A549 (cell line): ENCODE measurements around the gene RUNDC3A. TPM values are rescaled to one million over a fixed set of nuclear protein-coding genes. Genes with fewer than 3 reads are reported as not detected.

ENCODE experiments used
- ATAC-seq, 2 experiments: fragments of 200-7000 bp in 1 of 2; fragments of >200 bp in 1 of 2; cut with Nextera tagmentation in 1 of 2; cut with Tn5 transposase in 1 of 2; 3 replicates each; pipeline versions ENCODE4 v1.8.0 to v1.9.1; 2018 to 2020; ENCODE audit warnings: mild to moderate bottlenecking in 1 of 2, moderate library complexity in 1 of 2
- CTCF ChIA-PET: fragments of 300-600 bp; sonication (Branson Sonifier 250); formaldehyde crosslinking; extraction: SDS; loops from one replicate; lab custom pipeline; 2021; ENCODE audit warnings: antibody characterized with exemption, inconsistent platforms; lab: Yijun Ruan, JAX
- POLR2A ChIA-PET: fragments of 350-600 bp; formaldehyde crosslinking; extraction: SDS; loops from one replicate; lab custom pipeline; 2021; ENCODE audit warnings: antibody characterized with exemption, inconsistent platforms; lab: Yijun Ruan, JAX
- DNase-seq, 2 experiments: peaks; one replicate each; pipeline versions ENCODE4 v3.0.0 to v3.0.0-alpha.2; 2011 to 2016; ENCODE audit warnings: low read depth in 1 of 2, low spot score in 1 of 2
- FAIRE-seq: peaks from 2 replicates; lab custom pipeline; 2011; peaks lifted over from hg19 to GRCh38; lab: Jason Lieb, UNC
- H3K27ac ChIP-seq, 2 experiments: fragments of >200 bp; sonication (Bioruptor Twin); formaldehyde crosslinking; 3 replicates each; pipeline ENCODE4 v1.5.1; 2016 to 2017
- H3K4me1 ChIP-seq: fragments of >200 bp; sonication (Bioruptor Twin); formaldehyde crosslinking; 3 replicates; pipeline ENCODE4 v1.6.1; 2016
- H3K4me2 ChIP-seq: fragments of >200 bp; sonication (Bioruptor Twin); formaldehyde crosslinking; 3 replicates; pipeline ENCODE4 v1.6.1; 2016
- H3K4me3 ChIP-seq: fragments of >200 bp; sonication (Bioruptor Twin); formaldehyde crosslinking; 3 replicates; pipeline ENCODE4 v1.5.1; 2016
- H3K9me3 ChIP-seq: fragments of >200 bp; sonication (Bioruptor Twin); formaldehyde crosslinking; 3 replicates; pipeline ENCODE4 v1.6.1; 2016
- CBX8 ChIP-seq: fragments of 200-600 bp; sonication (generic); IDR thresholded peaks from 2 replicates; pipeline ENCODE4 v1.6.1; 2016
- EHMT2 ChIP-seq: fragments of 200-600 bp; sonication (generic); IDR thresholded peaks from 2 replicates; pipeline ENCODE4 v1.6.1; 2016; ENCODE audit warnings: antibody characterized with exemption, low read depth, mild to moderate bottlenecking, moderate library complexity
- EP300 ChIP-seq, 2 experiments: fragments of >200 bp; sonication (Bioruptor Twin); formaldehyde crosslinking; IDR thresholded peaks; 2 replicates in 1 of 2; 3 replicates in 1 of 2; pipeline ENCODE4 v1.6.1; 2016 to 2017
- FOXS1 ChIP-seq: fragments of 250-450 bp; sonication (Bioruptor Pico); IDR thresholded peaks from 2 replicates; pipeline ENCODE4 v1.5.0; 2020; ENCODE audit warnings: mild to moderate bottlenecking, moderate library complexity
- HOXB13 ChIP-seq: fragments of 250-450 bp; sonication (Bioruptor Pico); IDR thresholded peaks from 2 replicates; pipeline ENCODE4 v1.5.0; 2020; ENCODE audit warnings: low read depth, mild to moderate bottlenecking, moderate library complexity
- JUN ChIP-seq, 2 experiments: fragments of >200 bp; sonication (Bioruptor Twin); formaldehyde crosslinking; IDR thresholded peaks; 2 replicates in 1 of 2; 3 replicates in 1 of 2; pipeline ENCODE4 v1.6.1; 2016 to 2017
- MAZ ChIP-seq: fragments of 150-350 bp; IDR thresholded peaks from 2 replicates; pipeline ENCODE4 v1.6.1; 2014; ENCODE audit warnings: antibody characterized with exemption, low read depth, low read length, borderline replicate concordance
- RCOR1 ChIP-seq: fragments of 150-350 bp; IDR thresholded peaks from 2 replicates; pipeline ENCODE4 v1.6.1; 2014; ENCODE audit warnings: antibody characterized with exemption, low read length, low read depth
- RFX5 ChIP-seq: fragments of 450-650 bp; IDR thresholded peaks from 2 replicates; pipeline ENCODE4 v1.7.1; 2014; ENCODE audit warnings: antibody characterized with exemption, mild to moderate bottlenecking, moderate library complexity
- SMC3 ChIP-seq: fragments of >200 bp; sonication (Bioruptor Twin); formaldehyde crosslinking; IDR thresholded peaks from 3 replicates; pipeline ENCODE4 v1.6.1; 2018; ENCODE audit warnings: inconsistent platforms
- TP53 ChIP-seq: fragments of 250-450 bp; sonication (Bioruptor Pico); IDR thresholded peaks from 2 replicates; pipeline ENCODE4 v1.5.0; 2021; ENCODE audit warnings: mild to moderate bottlenecking, moderate library complexity
- ZSCAN20 ChIP-seq: fragments of 250-450 bp; sonication (Bioruptor Pico); IDR thresholded peaks from 2 replicates; pipeline ENCODE4 v1.8.0; 2022; ENCODE audit warnings: mild to moderate bottlenecking, moderate library complexity
- WGBS: methylation state at CpG from one replicate; pipeline ENCODE4 v1.1.6; 2017; ENCODE audit errors: missing lambda C conversion rate; 5-methylcytosine and 5-hydroxymethylcytosine counted together
- polyA minus RNA-seq: library from RNA; depleted of rRNA, polyadenylated mRNA; stranded (reverse); fragments of >200 nt; gene quantifications from 2 replicates; pipeline ENCODE4 v1.2.3, GENCODE V29; 2011; rRNA and poly(A)+ RNA removed
- polyA plus RNA-seq, 4 experiments: library from polyadenylated mRNA; depleted of rRNA in 3 of 4; stranded (reverse); fragments of >200 nt; fragmentation: RNase III in 1 of 4; extraction: RNeasy Plus Mini Kit Qiagen cat#74134 plus additional on column Dnase treatment in 1 of 4; gene quantifications; 2 replicates in 3 of 4; 3 replicates in 1 of 4; pipeline ENCODE4 v1.2.3, GENCODE V29; 2011 to 2017
- TF ChIP-seq, protein P1 (sequence below): fragments of >200 bp; sonication (Bioruptor Twin); formaldehyde crosslinking; IDR thresholded peaks from 3 replicates; pipeline ENCODE4 v1.6.1; 2016
- TF ChIP-seq, protein P2 (sequence below): IDR thresholded peaks from 2 replicates; pipeline ENCODE4 v1.6.1; 2012
- TF ChIP-seq, protein P3 (sequence below): fragments of 250-450 bp; sonication (Bioruptor Pico); IDR thresholded peaks from 2 replicates; pipeline ENCODE4 v1.5.0; 2020; ENCODE audit warnings: low read depth, mild to moderate bottlenecking, moderate library complexity
- TF ChIP-seq, protein P4 (sequence below): fragments of >200 bp; sonication (Bioruptor Twin); formaldehyde crosslinking; IDR thresholded peaks from 2 replicates; pipeline ENCODE4 v1.6.1; 2016
- TF ChIP-seq, protein P5 (sequence below): fragments of 250-450 bp; sonication (Bioruptor Pico); IDR thresholded peaks from 2 replicates; pipeline ENCODE4 v1.5.0; 2021; ENCODE audit warnings: mild to moderate bottlenecking, moderate library complexity, borderline replicate concordance
- TF ChIP-seq, protein P6 (sequence below): fragments of 200-600 bp; sonication (generic); IDR thresholded peaks from 2 replicates; pipeline ENCODE4 v1.6.1; 2016; ENCODE audit warnings: antibody characterized with exemption, mild to moderate bottlenecking, moderate library complexity
- TF ChIP-seq, protein P7 (sequence below): IDR thresholded peaks from 2 replicates; pipeline ENCODE4 v1.6.1; 2012; ENCODE audit warnings: low read depth, borderline replicate concordance

Gene RUNDC3A
- 0.45 and 0.57 TPM in 2 replicates for polyA plus RNA-seq (2011; rRNA removed)
- polyA plus RNA-seq (2012; cell fraction: cytosol; rRNA removed): 0.52 and 0.62 TPM in 2 replicates
- 1.4 and 1.8 TPM in 2 replicates for polyA plus RNA-seq (2012; cell fraction: nucleus; rRNA removed)
- polyA plus RNA-seq (2017; fragmentation: RNase III; extraction: RNeasy Plus Mini Kit Qiagen cat#74134 plus additional on column Dnase treatment): 0.21 to 0.48 TPM (median 0.22 TPM) in 3 replicates
- polyA minus RNA-seq: 0.33 and 0.54 TPM in 2 replicates

DNA sequence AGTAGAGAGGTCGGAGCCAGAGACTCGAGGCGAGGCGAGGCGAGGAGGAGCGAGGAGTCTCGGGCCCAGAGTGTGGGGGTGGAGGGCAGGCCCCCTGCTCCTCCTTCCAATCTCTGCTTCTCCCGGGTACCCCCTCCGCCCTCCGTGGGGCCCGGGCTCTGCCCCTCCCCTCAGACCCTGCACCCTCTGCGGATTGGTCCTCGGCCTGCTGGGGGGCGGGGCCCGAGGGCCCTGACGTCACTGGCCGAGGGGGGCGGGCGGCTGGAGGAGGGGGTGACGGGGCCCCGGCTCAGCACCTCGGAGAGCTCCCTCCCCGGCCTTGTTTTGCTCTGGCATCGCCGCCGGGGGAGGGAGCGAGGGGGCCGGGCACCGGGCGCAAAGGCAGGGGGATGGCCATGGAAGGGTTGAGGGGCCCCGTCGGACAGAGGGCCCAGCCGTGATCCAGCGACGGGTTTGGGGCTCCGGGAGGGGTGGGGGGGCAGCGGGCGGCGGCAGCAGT, at the start of gene RUNDC3A:
TSS of gene RUNDC3A (plus strand) at position 282 of the 499 bp plus-strand sequence. CDS start 232 bp downstream, outside the sequence.
- TF ChIP-seq HOXB13 (CRISPR knock-in tag) (no peak), ZSCAN20 (CRISPR knock-in tag) (no peak), JUN (IDR thresholded peaks at IDR 0.05) (no peak), TP53 (CRISPR knock-in tag) (no peak), EHMT2 (peak; percentile 62), FOXS1 (CRISPR knock-in tag) (0 out of 2 replicates have a peak, but pooled peaks have one; percentile 37), SMC3 (no peak), RCOR1 (no peak), CBX8 (no peak), MAZ (0 out of 2 replicates have a peak, but pooled peaks have one; percentile 59), RFX5 (no peak), EP300 (IDR thresholded peaks at IDR 0.05) (no peak)
- TF ChIP-seq, protein P1, sequence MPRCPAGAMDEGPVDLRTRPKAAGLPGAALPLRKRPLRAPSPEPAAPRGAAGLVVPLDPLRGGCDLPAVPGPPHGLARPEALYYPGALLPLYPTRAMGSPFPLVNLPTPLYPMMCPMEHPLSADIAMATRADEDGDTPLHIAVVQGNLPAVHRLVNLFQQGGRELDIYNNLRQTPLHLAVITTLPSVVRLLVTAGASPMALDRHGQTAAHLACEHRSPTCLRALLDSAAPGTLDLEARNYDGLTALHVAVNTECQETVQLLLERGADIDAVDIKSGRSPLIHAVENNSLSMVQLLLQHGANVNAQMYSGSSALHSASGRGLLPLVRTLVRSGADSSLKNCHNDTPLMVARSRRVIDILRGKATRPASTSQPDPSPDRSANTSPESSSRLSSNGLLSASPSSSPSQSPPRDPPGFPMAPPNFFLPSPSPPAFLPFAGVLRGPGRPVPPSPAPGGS: no peak
- TF ChIP-seq, protein P2, sequence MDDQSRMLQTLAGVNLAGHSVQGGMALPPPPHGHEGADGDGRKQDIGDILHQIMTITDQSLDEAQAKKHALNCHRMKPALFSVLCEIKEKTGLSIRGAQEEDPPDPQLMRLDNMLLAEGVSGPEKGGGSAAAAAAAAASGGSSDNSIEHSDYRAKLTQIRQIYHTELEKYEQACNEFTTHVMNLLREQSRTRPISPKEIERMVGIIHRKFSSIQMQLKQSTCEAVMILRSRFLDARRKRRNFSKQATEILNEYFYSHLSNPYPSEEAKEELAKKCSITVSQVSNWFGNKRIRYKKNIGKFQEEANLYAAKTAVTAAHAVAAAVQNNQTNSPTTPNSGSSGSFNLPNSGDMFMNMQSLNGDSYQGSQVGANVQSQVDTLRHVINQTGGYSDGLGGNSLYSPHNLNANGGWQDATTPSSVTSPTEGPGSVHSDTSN: no peak
- TF ChIP-seq, protein P3, sequence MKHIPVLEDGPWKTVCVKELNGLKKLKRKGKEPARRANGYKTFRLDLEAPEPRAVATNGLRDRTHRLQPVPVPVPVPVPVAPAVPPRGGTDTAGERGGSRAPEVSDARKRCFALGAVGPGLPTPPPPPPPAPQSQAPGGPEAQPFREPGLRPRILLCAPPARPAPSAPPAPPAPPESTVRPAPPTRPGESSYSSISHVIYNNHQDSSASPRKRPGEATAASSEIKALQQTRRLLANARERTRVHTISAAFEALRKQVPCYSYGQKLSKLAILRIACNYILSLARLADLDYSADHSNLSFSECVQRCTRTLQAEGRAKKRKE (CRISPR knock-in tag): no peak
- TF ChIP-seq, protein P4, sequence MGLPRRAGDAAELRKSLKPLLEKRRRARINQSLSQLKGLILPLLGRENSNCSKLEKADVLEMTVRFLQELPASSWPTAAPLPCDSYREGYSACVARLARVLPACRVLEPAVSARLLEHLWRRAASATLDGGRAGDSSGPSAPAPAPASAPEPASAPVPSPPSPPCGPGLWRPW: no peak
- TF ChIP-seq, protein P5, sequence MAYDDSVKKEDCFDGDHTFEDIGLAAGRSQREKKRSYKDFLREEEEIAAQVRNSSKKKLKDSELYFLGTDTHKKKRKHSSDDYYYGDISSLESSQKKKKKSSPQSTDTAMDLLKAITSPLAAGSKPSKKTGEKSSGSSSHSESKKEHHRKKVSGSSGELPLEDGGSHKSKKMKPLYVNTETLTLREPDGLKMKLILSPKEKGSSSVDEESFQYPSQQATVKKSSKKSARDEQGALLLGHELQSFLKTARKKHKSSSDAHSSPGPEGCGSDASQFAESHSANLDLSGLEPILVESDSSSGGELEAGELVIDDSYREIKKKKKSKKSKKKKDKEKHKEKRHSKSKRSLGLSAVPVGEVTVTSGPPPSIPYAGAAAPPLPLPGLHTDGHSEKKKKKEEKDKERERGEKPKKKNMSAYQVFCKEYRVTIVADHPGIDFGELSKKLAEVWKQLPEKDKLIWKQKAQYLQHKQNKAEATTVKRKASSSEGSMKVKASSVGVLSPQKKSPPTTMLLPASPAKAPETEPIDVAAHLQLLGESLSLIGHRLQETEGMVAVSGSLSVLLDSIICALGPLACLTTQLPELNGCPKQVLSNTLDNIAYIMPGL (CRISPR knock-in tag): no peak
- TF ChIP-seq, protein P6, sequence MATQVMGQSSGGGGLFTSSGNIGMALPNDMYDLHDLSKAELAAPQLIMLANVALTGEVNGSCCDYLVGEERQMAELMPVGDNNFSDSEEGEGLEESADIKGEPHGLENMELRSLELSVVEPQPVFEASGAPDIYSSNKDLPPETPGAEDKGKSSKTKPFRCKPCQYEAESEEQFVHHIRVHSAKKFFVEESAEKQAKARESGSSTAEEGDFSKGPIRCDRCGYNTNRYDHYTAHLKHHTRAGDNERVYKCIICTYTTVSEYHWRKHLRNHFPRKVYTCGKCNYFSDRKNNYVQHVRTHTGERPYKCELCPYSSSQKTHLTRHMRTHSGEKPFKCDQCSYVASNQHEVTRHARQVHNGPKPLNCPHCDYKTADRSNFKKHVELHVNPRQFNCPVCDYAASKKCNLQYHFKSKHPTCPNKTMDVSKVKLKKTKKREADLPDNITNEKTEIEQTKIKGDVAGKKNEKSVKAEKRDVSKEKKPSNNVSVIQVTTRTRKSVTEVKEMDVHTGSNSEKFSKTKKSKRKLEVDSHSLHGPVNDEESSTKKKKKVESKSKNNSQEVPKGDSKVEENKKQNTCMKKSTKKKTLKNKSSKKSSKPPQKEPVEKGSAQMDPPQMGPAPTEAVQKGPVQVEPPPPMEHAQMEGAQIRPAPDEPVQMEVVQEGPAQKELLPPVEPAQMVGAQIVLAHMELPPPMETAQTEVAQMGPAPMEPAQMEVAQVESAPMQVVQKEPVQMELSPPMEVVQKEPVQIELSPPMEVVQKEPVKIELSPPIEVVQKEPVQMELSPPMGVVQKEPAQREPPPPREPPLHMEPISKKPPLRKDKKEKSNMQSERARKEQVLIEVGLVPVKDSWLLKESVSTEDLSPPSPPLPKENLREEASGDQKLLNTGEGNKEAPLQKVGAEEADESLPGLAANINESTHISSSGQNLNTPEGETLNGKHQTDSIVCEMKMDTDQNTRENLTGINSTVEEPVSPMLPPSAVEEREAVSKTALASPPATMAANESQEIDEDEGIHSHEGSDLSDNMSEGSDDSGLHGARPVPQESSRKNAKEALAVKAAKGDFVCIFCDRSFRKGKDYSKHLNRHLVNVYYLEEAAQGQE: peak; percentile 97
- TF ChIP-seq, protein P7, sequence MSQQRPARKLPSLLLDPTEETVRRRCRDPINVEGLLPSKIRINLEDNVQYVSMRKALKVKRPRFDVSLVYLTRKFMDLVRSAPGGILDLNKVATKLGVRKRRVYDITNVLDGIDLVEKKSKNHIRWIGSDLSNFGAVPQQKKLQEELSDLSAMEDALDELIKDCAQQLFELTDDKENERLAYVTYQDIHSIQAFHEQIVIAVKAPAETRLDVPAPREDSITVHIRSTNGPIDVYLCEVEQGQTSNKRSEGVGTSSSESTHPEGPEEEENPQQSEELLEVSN: no peak
- peak within 1 kb of the TSS in 1 of 2 experiments; percentile 70; a peak in 3 of 6 replicates for H3K27ac ChIP-seq
- peaks cover 15% of the 10 kb centered on the region for H3K4me1 ChIP-seq
- no peaks in the 10 kb centered on the region for H3K9me3 ChIP-seq
- under 1% methylated on average over 15 of the region's 39 CpGs for WGBS
- DNase-seq (peak; percentile 80 to 95), ATAC-seq (peak; percentile 74 to 87), FAIRE-seq (no peak)
- POLR2A ChIA-PET: interaction anchor here (0.7 to 1.0 kb wide), 3 partner anchors 26 to 87 kb away, joined by 3 to 5 read pairs (median 3); no protein-coding TSS in a partner anchor
- CTCF ChIA-PET: interaction anchor here (0.6 to 1.6 kb wide), 5 partner anchors 9 to 98 kb away, joined by 3 to 6 read pairs (median 4); no protein-coding TSS in a partner anchor
- peak within 1 kb of the TSS; percentile 47 for H3K4me3 ChIP-seq
- peak within 1 kb of the TSS; percentile 96 for H3K4me2 ChIP-seq
